Left ventricle myocardium superior (tissue), 1 donor: ENCODE data around the gene RPH3AL. TPM values are rescaled to one million over a fixed set of nuclear protein-coding genes. Genes with fewer than 3 reads are reported as not detected.

Experiments
- ATAC-seq: fragments of 200-7000 bp; cut with Tn5 transposase; one replicate; pipeline ENCODE4 v1.9.1; 2020; ENCODE audit warnings: mild to moderate bottlenecking, moderate library complexity
- DNase-seq: peaks from one replicate; pipeline ENCODE4 v3.0.0-alpha.2; 2020
- intact Hi-C: fragments of 100-400 bp; cut with micrococcal nuclease; formaldehyde crosslinking; loops from one replicate; pipeline ENCODE4 v1.11.0; 2022
- total RNA-seq: library from RNA; stranded (reverse); fragmentation: NEBNext Ultra II Directional; extraction: Animal tissue kit (Norgen Biotek cat#: 25700); gene quantifications from one replicate; pipeline ENCODE4 v1.2.1, GENCODE V29; 2021
- donor health status: DM: no; HTN: yes; CAD: no; lungs with severe emphysema.

RPH3AL gene
- total RNA-seq, 1 donor from 2014 or later: 3.8 TPM

DNA sequence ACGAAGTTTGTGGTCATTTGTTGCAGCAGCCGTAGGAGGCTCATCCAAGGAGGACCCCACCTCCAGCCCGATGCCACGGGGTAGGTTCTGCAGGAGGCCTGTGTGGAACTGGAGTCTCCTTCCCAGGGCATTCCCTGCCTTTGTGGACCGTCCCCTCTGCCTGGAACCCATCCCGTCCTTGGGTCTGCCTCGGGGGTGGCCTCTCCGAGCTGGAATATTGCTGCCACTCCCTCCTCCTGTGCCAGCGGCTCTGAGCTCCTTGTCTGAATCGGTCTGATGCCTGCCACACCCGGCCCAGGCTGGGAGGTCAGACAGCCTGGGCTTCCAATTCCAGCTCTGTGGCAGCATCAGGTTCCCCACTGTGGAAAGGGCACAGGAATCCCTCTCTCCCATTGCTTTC is 189.9 kb downstream of the RPH3AL start:
- ATAC-seq (no peak), DNase-seq (no peak)
- intact Hi-C loops: no loop called here

Other genes starting within 250 kb of the RPH3AL start
- gene SCGB1C2, start 215.2 kb downstream of the RPH3AL start, total RNA-seq: not detected
- 3.9 TPM for gene DOC2B, start 171.2 kb downstream of the RPH3AL start, total RNA-seq
- gene RFLNB, start 93.1 kb upstream of the RPH3AL start, total RNA-seq: 17.4 TPM